Stimulated activated CD4-positive, alpha-beta T cell treated with anti-CD3 and anti-CD28 coated beads, Interleukin-12 subunit alpha, Interleukin-12 subunit beta, amount 100 ng/mL, for 48 hours (primary cell): ENCODE data around the gene SULT1A2.
"Not testable (repeated sequence)": the region's sequence is repeated elsewhere in the genome, so short reads cannot be mapped to it uniquely, and the experiment has no call there.

ENCODE experiments used
- DNase-seq, 3 donors: peaks; one replicate each; pipeline ENCODE4 v3.0.0-alpha.2; 2020; ENCODE audit warnings: low read depth in 2 of 3, low spot score in 1 of 3

The SULT1A2 gene

GRCh38 chr16:28609631-28610594 is 13.1 kb upstream of the SULT1A2 start, which contains the start of gene SULT1A1:
SULT1A1 (minus strand) TSS chr16:28610044; CDS start chr16:28608855, 1,189 bp downstream.
- DNase-seq = no peak

- not testable (repeated sequence) for DNase-seq
These were observed 12.2 kb upstream of the SULT1A2 start for GRCh38 chr16:28608867-28609596.

DNA sequence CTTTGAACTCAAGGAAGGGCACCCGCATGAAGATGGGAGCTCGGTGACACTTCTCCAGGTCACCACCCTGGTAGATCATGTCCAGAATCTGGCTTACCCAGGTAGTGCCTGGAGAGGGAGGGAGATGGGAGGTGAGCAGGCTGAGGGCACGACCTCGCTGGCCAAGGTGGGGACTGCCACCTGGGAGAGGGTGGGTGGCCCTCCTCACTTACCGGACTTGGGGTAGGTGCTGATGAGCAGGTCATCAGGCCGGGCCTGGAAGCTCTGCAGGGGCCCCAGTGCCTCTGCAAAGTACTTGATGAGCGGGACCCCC is 11.6 kb upstream of the SULT1A2 start:
- DNase-seq = not testable (repeated sequence)

DNA sequence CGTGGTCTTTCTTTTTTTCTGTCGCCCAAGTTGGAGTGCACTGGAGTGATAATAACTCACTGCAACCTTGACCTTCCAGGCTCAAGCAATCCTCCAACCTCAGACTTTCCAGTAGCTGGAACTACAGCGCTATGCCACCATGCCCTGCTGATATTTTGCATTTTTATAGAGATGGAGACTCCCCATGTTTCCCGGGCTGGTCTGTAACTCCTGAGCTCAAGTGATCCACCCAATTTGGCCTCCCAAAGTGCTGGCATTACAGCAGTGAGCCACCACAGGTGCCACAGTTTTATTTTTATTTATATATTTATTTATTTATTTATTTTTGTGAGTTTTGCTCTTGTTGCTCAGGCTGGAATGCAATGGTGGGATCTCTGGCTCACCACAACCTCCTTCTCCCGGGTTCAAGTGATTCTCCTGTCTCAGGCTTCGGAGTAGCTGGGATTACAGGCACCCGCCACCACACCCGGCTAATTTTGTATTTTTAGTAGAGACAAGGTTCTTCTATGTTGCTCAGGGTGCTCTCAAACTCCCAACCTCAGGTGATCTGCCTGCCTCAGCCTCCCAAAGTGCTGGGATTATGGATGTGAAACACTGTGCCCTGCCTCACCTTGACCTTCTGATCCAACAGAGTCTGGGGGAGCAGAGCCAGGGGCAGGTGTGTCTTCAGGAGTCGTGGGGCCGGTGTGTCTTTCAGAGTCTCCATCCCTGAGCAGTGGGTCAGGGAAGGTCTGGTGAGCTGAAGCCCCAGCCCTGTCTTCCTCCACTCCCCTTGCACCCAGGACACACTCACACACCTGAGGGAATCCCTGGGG is 11.0 kb upstream of the SULT1A2 start:
- DNase-seq = not testable (repeated sequence)

- DNase-seq = no peak
These were observed 10.3 kb upstream of the SULT1A2 start for GRCh38 chr16:28607116-28607623.

DNA sequence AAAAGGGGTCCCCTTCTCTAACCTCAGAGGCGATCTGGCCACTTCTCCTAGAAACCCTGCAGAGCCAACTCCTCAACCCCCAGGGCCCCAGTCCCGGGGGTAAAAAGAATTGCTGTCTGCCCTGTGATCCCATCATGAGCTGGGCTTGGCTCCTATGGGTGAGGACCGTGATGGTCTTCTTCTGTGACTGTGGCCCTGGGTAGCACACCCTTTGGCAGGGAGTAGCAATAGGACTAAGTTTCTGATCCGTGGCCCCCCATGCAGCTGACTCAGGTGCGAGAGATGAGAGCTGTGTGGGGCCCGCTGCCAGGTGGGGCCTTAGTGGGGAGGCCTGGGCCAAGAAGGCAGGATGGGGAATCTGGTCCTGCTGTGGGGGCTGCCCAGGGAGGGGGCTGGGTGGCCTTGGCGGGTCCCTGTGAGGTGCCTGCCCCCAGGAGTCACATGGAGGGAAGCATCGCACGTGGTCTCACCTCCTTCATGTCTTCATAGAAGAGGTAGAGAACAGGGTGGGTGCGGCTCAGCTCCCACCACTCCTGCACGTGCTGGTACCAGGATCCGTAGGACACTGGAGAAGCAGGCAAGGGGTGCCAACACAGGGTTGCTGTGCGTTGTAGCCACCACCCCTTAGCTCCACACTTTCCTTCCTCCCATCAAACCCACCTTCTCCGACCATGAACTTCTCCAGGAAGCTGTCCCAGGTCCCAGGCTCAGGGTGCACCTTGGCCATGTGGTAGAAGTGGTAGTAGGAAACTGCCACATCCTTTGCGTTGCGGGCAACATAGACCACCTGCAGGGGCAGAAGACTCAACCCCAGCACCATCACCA is 9.7 kb upstream of the SULT1A2 start:
- no peak for DNase-seq

DNA sequence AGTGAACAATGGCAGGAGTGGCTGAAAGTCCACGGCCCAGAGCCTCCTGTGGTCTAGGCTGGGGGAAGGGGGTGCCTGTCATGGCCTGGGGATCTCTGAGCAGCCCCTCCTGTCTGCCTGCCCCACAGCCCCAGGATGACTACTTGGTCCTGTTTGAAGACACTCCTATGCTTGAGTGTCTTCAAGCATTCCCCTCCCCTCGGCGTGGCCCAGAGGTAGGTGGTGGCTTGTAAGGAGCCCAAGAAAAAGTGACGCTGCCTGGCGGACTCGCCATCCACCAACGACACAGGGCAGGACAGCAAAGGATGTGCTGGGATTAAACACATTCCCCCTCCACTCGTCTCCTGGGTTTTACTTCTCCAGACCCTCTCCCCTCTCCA is 7.3 kb upstream of the SULT1A2 start:
- no peak for DNase-seq

DNA sequence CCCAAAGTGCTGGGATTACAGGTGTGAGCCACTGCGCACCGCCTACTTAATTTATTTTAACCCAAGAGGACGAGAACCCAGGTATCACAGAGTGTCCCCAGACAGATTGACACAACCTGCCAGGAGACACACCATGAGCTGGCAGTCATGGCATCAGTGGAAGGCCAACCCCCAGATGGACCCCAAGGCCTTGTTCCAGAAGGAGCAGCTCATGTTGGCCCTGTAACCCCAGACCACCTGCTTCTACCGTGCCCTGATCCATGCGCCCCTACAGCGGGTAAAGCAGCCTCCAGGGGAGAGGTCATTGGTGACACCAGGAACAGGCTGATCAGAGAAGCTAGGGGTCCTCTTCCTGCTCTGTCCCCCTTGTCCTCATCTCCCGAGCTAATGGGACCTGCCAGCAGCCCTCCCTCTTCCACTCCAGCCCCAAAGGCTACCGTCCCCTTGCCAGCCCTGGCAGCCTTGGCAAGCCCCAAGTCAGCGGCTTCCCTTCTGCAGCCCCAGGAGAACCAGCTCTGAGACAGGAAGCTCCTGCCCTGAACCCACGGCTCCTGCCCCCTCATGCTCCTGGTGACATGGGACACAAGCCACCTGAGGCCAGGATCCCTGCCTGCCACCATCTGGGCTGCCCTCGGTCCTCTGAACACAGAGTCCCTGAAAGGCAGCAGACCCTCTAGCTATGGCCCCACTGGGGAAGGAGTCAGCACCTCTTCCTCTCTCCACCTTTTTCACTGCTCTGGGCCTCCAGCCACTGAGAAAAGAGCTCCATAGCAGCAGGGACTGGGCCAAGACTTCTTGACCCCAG is 6.7 kb upstream of the SULT1A2 start:
- no peak for DNase-seq

DNA sequence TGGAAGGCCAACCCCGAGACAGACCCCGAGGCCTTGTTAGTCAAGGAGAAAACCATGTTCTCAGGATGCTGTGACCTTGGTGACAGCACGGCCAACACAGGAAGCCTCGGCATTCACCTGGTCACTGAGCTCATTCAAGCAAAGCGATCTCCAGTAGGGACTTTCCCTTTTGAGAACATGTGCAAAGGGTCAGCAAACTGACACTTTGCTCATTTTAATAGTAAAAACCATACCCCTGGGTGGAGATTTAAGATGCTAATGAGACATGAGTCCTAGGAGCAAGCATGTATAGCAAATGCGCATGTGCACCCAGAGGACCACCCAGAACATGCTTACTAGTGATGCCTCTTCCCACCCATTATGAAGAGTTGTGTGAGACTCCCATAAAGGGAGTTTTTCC is 5.7 kb upstream of the SULT1A2 start:
- DNase-seq = no peak

DNA sequence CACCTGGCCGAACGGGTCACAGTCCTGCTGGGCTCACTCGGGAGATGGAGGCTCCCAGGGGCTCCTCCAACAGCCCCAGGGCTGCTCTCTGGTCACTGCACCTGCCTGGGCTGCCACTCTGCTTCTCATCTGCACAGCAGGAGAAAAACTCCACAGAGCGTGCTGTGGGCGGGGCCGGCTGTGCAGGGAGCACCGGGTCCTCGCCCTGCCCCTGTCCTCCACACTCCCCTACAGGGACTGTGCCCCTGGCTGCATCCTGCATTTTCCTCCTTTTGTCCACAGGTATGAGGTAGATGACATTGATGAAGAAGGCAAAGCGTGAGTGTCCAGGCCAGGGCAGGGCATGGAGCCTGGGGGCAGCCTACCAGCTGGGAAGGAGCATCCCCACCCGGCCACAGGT is 5.2 kb upstream of the SULT1A2 start:
- DNase-seq = not testable (repeated sequence)

GRCh38 chr16:28601589-28601988 is 4.7 kb upstream of the SULT1A2 start:
- DNase-seq = not testable (repeated sequence)

GRCh38 chr16:28600965-28601364 is 4.1 kb upstream of the SULT1A2 start:
- not testable (repeated sequence) for DNase-seq

GRCh38 chr16:28599377-28600285 is 2.8 kb upstream of the SULT1A2 start:
- DNase-seq = not testable (repeated sequence)

- no peak for DNase-seq
These were observed 927 bp upstream of the SULT1A2 start for GRCh38 chr16:28597692-28598261.

DNA sequence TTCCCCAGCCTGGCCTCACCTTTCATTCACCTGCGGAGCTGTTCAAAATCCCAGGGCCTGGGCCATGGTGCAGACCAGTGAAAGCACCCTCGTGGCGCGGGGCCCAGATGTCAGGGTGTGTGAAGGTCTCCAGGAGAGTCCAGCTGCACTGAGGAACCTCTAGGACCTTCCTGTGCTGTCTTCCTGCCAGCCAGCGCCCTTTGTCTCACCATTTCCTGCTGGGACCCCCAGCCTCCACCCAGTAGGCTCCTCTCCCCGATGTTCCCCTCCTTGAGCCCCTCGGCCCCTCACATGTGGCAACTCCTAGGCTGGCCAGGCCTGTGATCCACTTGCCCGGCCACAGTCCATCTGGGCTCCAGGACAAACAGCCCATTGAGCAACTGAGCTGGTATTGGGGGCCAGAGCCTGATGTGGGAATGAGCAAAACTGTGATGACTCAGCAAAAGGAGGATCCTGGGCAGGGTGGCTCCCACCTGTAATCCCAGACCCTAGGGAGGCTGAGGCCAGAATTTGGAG is 677 bp downstream of the SULT1A2 start:
- DNase-seq = no peak

DNA sequence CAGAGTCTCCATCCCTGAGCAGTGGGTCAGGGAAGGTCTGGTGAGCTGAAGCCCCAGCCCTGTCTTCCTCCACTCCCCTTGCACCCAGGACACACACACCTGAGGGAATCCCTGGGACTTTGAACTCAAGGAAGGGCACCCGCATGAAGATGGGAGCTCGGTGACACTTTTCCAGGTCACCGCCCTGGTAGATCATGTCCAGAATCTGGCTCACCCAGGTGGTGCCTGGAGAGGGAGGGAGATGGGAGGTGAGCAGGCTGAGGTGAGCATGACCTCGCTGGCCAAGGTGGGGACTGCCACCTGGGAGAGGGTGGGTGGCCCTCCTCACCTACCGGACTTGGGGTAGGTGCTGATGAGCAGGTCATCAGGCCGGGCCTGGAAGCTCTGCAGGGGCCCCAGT is 1.4 kb downstream of the SULT1A2 start:
- not testable (repeated sequence) for DNase-seq

- DNase-seq = no peak
These were observed 3.8 kb downstream of the SULT1A2 start for GRCh38 chr16:28592979-28593553.
